ENCODE results near the gene BAMBI. TPM values are rescaled to one million over a fixed set of nuclear protein-coding genes. Genes with fewer than 3 reads are reported as not detected.

BAMBI gene
- total RNA-seq, 1 donor = 14.8 TPM

- no peak for TF ChIP-seq CTCF (IDR thresholded peaks at IDR 0.05; ENCODE audit: extremely low read depth, low read depth, low read length)
- H3K4me2 ChIP-seq (ENCODE audit: insufficient read depth, low read length) = no peak overlapping the region
- DNase-seq (ENCODE audit: insufficient read length, low spot score, missing footprints) = no peak
- H3K79me2 ChIP-seq (ENCODE audit: insufficient read depth, low read length) = no peaks in the 10 kb centered on the region
- H2AFZ ChIP-seq (ENCODE audit: low read length) = no peak overlapping the region
- H4K20me1 ChIP-seq (ENCODE audit: insufficient read depth, low read length) = no peaks in the 10 kb centered on the region
- no peaks in the 10 kb centered on the region for H3K4me1 ChIP-seq (ENCODE audit: insufficient read depth, low read length)
- no peak overlapping the region for H3K4me3 ChIP-seq (ENCODE audit: insufficient read depth, low read length)
- no peaks in the 10 kb centered on the region for H3K36me3 ChIP-seq (ENCODE audit: insufficient read depth, low read length)
- no peaks in the 10 kb centered on the region for H3K27me3 ChIP-seq (ENCODE audit: insufficient read depth, low read length)
- H3K27ac ChIP-seq (ENCODE audit: low read depth, low read length) = no peak overlapping the region
- no peaks in the 10 kb centered on the region for H3K9me3 ChIP-seq (ENCODE audit: low read depth, low read length)
These were observed 27.3 kb downstream of the BAMBI start for GRCh38 chr10:28704464-28705161.

GRCh38 chr10:28705472-28705871 is 28.2 kb downstream of the BAMBI start:
- Histone ChIP-seq H2AFZ (ENCODE audit: low read length) (no peak overlapping the region), H3K27me3 (ENCODE audit: insufficient read depth, low read length) (no peaks in the 10 kb centered on the region), H3K27ac (ENCODE audit: low read depth, low read length) (no peak overlapping the region), H3K4me2 (ENCODE audit: insufficient read depth, low read length) (no peak overlapping the region), H3K4me1 (ENCODE audit: insufficient read depth, low read length) (no peaks in the 10 kb centered on the region), H3K9me3 (ENCODE audit: low read depth, low read length) (no peaks in the 10 kb centered on the region), H3K4me3 (ENCODE audit: insufficient read depth, low read length) (no peak overlapping the region), H4K20me1 (ENCODE audit: insufficient read depth, low read length) (no peaks in the 10 kb centered on the region), H3K79me2 (ENCODE audit: insufficient read depth, low read length) (no peaks in the 10 kb centered on the region), H3K36me3 (ENCODE audit: insufficient read depth, low read length) (no peaks in the 10 kb centered on the region)
- no peak for TF ChIP-seq CTCF (IDR thresholded peaks at IDR 0.05; ENCODE audit: extremely low read depth, low read depth, low read length)
- no peak for DNase-seq (ENCODE audit: insufficient read length, low spot score, missing footprints)

DNA sequence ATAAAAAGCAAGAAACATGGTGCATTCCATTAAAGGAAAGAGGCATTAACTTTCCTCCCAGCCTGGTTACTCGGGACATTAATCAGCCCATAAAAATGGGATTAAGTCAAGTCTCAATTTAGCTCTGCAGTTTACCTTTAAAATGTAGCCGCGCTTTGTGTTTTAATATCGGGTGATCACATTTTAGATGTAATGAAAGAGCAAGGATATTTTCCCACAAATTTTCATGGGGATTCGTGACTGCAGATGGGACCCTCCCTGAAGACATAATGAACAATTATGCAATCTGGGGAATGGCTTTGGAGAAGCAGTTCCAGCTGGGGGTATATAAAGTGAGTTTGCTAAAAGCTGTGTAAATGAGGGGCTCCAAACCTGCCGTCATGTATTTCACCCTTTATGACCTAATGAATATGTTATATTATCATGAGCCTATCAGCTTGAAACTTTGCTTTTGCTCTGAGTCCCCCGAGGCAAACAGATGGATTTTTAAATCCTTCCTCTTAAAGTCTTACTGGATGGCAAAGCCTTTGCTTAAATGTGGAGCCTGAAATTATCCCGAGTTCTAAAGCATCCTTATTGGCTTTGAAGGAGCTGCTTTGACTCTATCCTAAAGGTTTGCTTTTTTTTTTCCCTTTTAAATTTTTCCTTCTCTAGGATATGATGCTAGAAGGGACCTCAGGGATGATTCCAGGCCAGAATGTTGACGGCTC is 31.8 kb downstream of the BAMBI start:
- Histone ChIP-seq H3K9me3 (ENCODE audit: low read depth, low read length) (no peaks in the 10 kb centered on the region), H3K27me3 (ENCODE audit: insufficient read depth, low read length) (no peaks in the 10 kb centered on the region), H3K4me1 (ENCODE audit: insufficient read depth, low read length) (no peaks in the 10 kb centered on the region), H3K36me3 (ENCODE audit: insufficient read depth, low read length) (no peaks in the 10 kb centered on the region), H3K79me2 (ENCODE audit: insufficient read depth, low read length) (no peaks in the 10 kb centered on the region), H3K27ac (ENCODE audit: low read depth, low read length) (no peak overlapping the region), H3K4me3 (ENCODE audit: insufficient read depth, low read length) (no peak overlapping the region), H3K4me2 (ENCODE audit: insufficient read depth, low read length) (no peak overlapping the region), H4K20me1 (ENCODE audit: insufficient read depth, low read length) (no peaks in the 10 kb centered on the region), H2AFZ (ENCODE audit: low read length) (no peak overlapping the region)
- TF ChIP-seq CTCF (IDR thresholded peaks at IDR 0.05; ENCODE audit: extremely low read depth, low read depth, low read length) = no peak
- DNase-seq (ENCODE audit: insufficient read length, low spot score, missing footprints) = no peak

- no peaks in the 10 kb centered on the region for H4K20me1 ChIP-seq (ENCODE audit: insufficient read depth, low read length)
- no peak for TF ChIP-seq CTCF (IDR thresholded peaks at IDR 0.05; ENCODE audit: extremely low read depth, low read depth, low read length)
- no peak for DNase-seq (ENCODE audit: insufficient read length, low spot score, missing footprints)
These were observed 33.0 kb downstream of the BAMBI start for GRCh38 chr10:28710202-28710886.

More at GRCh38 chr10:28710202-28710886, 33.0 kb downstream of the BAMBI start:
- H3K4me1 ChIP-seq (ENCODE audit: insufficient read depth, low read length) = no peaks in the 10 kb centered on the region
- no peaks in the 10 kb centered on the region for H3K36me3 ChIP-seq (ENCODE audit: insufficient read depth, low read length)
- H3K27ac ChIP-seq (ENCODE audit: low read depth, low read length) = no peak overlapping the region
- H3K4me2 ChIP-seq (ENCODE audit: insufficient read depth, low read length) = no peak overlapping the region
- H3K27me3 ChIP-seq (ENCODE audit: insufficient read depth, low read length) = no peaks in the 10 kb centered on the region
- H3K9me3 ChIP-seq (ENCODE audit: low read depth, low read length) = no peaks in the 10 kb centered on the region
- H2AFZ ChIP-seq (ENCODE audit: low read length) = no peak overlapping the region
- no peak overlapping the region for H3K4me3 ChIP-seq (ENCODE audit: insufficient read depth, low read length)
- H3K79me2 ChIP-seq (ENCODE audit: insufficient read depth, low read length) = no peaks in the 10 kb centered on the region
